Smooth muscle cell (in vitro differentiated cells): ENCODE data around the gene AMPD3. TPM values are rescaled to one million over a fixed set of nuclear protein-coding genes. Genes with fewer than 3 reads are reported as not detected.

Source experiments
- DNase-seq: peaks from one replicate; lab custom pipeline; 2025; ENCODE audit not compliant: unreplicated experiment; lab: John Stamatoyannopoulos, UW
- H2AFZ ChIP-seq: fragments of 200-600 bp; sonication (generic); 2 replicates; pipeline ENCODE4 v1.6.0; 2016; ENCODE audit warnings: antibody characterized with exemption, low read depth, mild to moderate bottlenecking
- H3F3A ChIP-seq: fragments of 200-600 bp; sonication (generic); 2 replicates; pipeline ENCODE4 v1.6.0; 2017; ENCODE audit warnings: antibody characterized with exemption, low read depth
- H3K27ac ChIP-seq: fragments of 200-600 bp; sonication (generic); 2 replicates; pipeline ENCODE4 v1.5.1; 2016; ENCODE audit warnings: low read depth, mild to moderate bottlenecking
- H3K27me3 ChIP-seq: fragments of 200-600 bp; sonication (generic); 2 replicates; pipeline ENCODE4 v1.6.1; 2016; ENCODE audit warnings: low read depth, mild to moderate bottlenecking
- H3K36me3 ChIP-seq: fragments of 200-600 bp; sonication (generic); 2 replicates; pipeline ENCODE4 v1.5.1; 2016; ENCODE audit warnings: low read depth
- H3K4me1 ChIP-seq: fragments of 200-600 bp; sonication (generic); 2 replicates; pipeline ENCODE4 v1.5.1; 2016; ENCODE audit warnings: low read depth
- H3K4me2 ChIP-seq: fragments of 200-600 bp; sonication (generic); 2 replicates; pipeline ENCODE4 v1.6.0; 2016; ENCODE audit warnings: mild to moderate bottlenecking
- H3K4me3 ChIP-seq: fragments of 200-600 bp; sonication (generic); 2 replicates; pipeline ENCODE4 v1.5.1; 2016; ENCODE audit warnings: mild to moderate bottlenecking
- H3K79me2 ChIP-seq: fragments of 200-600 bp; sonication (generic); 2 replicates; pipeline ENCODE4 v1.6.0; 2016; ENCODE audit warnings: low read depth, mild to moderate bottlenecking
- H3K9ac ChIP-seq: fragments of 200-600 bp; sonication (generic); 2 replicates; pipeline ENCODE4 v1.6.0; 2016; ENCODE audit warnings: low read depth
- H3K9me3 ChIP-seq: fragments of 200-600 bp; sonication (generic); replicated peaks from 2 replicates; pipeline ENCODE4 v1.5.1; 2016; ENCODE audit warnings: low read depth
- H4K20me1 ChIP-seq: fragments of 200-600 bp; sonication (generic); 2 replicates; pipeline ENCODE4 v1.6.0; 2016; ENCODE audit warnings: low read depth
- CTCF ChIP-seq: fragments of 200-600 bp; sonication (generic); IDR thresholded peaks from 2 replicates; pipeline ENCODE4 v1.5.1; 2017; ENCODE audit warnings: borderline replicate concordance, mild to moderate bottlenecking, antibody characterized with exemption; ENCODE audit not compliant: insufficient read depth, poor library complexity, severe bottlenecking
- WGBS: methylation state at CpG from one replicate; pipeline ENCODE4 v1.1.7; 2016; ENCODE audit warnings: low lambda C conversion rate; 5-methylcytosine and 5-hydroxymethylcytosine counted together
- polyA plus RNA-seq: library from polyadenylated mRNA; unstranded; fragments of >200 nt; fragmentation: Nextera tagmentation; extraction: Ambion mirVana; gene quantifications from 2 replicates; pipeline ENCODE4 v1.2.1, GENCODE V29; 2016
- total RNA-seq: library from RNA; depleted of rRNA; stranded (reverse); fragments of >200 nt; gene quantifications from 2 replicates; pipeline ENCODE4 v1.2.3, GENCODE V29; 2014

Gene AMPD3
- total and polyA plus RNA-seq, 2 experiments from 2014 or later = 0.67 to 3.6 TPM

- no peak for TF ChIP-seq CTCF
- no peak for DNase-seq
- Histone ChIP-seq H2AFZ (no peak overlapping the region), H3K79me2 (no peaks in the 10 kb centered on the region), H3F3A (no peaks in the 10 kb centered on the region), H3K4me3 (no peak overlapping the region), H3K9me3 (no peaks in the 10 kb centered on the region), H3K36me3 (no peaks in the 10 kb centered on the region), H3K27me3 (no peaks in the 10 kb centered on the region), H3K27ac (no peak overlapping the region), H3K4me2 (no peak overlapping the region), H4K20me1 (no peaks in the 10 kb centered on the region), H3K4me1 (no peaks in the 10 kb centered on the region), H3K9ac (no peak overlapping the region)
- 95% methylated on average over 16 of the region's 16 CpGs for WGBS
These were observed 26.7 kb downstream of the AMPD3 start for GRCh38 chr11:10481560-10482349.

GRCh38 chr11:10483174-10483573 is 28.1 kb downstream of the AMPD3 start:
- no peak for TF ChIP-seq CTCF
- WGBS = 100% methylated on average over 1 of the region's 1 CpG
- Histone ChIP-seq H3K4me3 (no peak overlapping the region), H3K36me3 (no peaks in the 10 kb centered on the region), H3K79me2 (no peaks in the 10 kb centered on the region), H3K27ac (no peak overlapping the region), H3K9ac (no peak overlapping the region), H3F3A (no peaks in the 10 kb centered on the region), H4K20me1 (no peaks in the 10 kb centered on the region), H3K27me3 (no peaks in the 10 kb centered on the region), H3K4me2 (no peak overlapping the region), H2AFZ (no peak overlapping the region), H3K9me3 (no peaks in the 10 kb centered on the region), H3K4me1 (no peaks in the 10 kb centered on the region)
- no peak for DNase-seq

GRCh38 chr11:10483584-10483983 is 28.5 kb downstream of the AMPD3 start:
- Histone ChIP-seq H3K9me3 (no peaks in the 10 kb centered on the region), H3F3A (no peaks in the 10 kb centered on the region), H3K27me3 (no peaks in the 10 kb centered on the region), H2AFZ (no peak overlapping the region), H3K79me2 (no peaks in the 10 kb centered on the region), H3K4me1 (no peaks in the 10 kb centered on the region), H3K36me3 (no peaks in the 10 kb centered on the region), H3K27ac (no peak overlapping the region), H3K4me2 (no peak overlapping the region), H3K9ac (no peak overlapping the region), H4K20me1 (no peaks in the 10 kb centered on the region), H3K4me3 (no peak overlapping the region)
- no peak for DNase-seq
- no peak for TF ChIP-seq CTCF
- WGBS = 58% methylated on average over 3 of the region's 3 CpGs
